HFF-Myc (cell line): ENCODE measurements around the gene WDR73.

Source experiments
- DNase-seq: peaks from one replicate; pipeline ENCODE4 v3.0.0-alpha.2; 2011; ENCODE audit warnings: low read depth; ENCODE audit errors: extremely low read depth
- H3K4me3 ChIP-seq: replicated peaks from 2 replicates; pipeline ENCODE4 v1.5.1; 2011; ENCODE audit warnings: low read depth, mild to moderate bottlenecking, control low read depth, low read length
- CTCF ChIP-seq: IDR thresholded peaks from 2 replicates; pipeline ENCODE4 v1.5.1; 2012; ENCODE audit warnings: mild to moderate bottlenecking, low read depth, low read length, control low read depth; ENCODE audit errors: missing control alignments

WDR73 gene

DNA sequence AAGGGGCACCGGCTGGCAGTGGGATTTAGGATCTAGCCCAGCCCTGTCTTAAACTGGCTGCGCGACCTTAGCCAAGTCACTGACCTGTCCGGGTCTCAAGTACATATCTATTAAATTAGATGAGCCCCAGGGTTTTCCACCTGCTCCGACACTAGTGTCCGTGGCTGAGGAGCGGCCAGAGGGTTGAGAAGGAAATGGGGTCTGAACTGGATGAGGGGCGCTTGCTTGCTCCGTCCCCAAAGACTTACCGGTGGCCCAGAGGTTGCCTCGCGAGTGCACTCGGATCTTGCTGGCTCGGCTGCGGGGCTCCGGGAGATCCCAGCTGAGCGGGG lies 3.6 kb upstream of the WDR73 start:
- TF ChIP-seq CTCF, result no peak
- H3K4me3 ChIP-seq, result peak overlapping the region; percentile 51
- DNase-seq, result no peak

DNA sequence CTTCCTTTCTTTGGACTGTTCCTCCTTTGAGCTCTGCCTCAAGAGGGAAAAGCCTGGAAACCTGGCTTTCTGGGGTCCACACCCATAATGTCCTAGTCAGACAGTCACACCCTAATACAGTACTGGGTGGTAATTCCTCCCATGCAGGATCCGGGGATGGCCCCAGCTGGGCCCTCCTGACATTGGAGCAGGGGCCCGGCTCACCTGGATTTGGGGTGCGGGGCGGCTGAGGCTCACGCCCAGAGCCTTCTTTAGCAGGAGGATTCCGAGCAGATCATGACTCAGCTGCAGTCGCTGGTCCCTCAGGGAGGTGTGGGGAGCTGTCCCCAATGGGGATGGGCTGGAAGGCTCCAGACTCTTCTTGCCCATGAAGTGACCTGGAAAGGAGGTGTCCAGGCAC lies 2.9 kb upstream of the WDR73 start:
- TF ChIP-seq CTCF, result no peak

GRCh38 chr15:84654689-84655453 lies 788 bp upstream of the WDR73 start:
- TF ChIP-seq CTCF, result peak; percentile 70
- H3K4me3 ChIP-seq, result peak overlapping the region; percentile 68
- DNase-seq, result no peak

More for the DNA sequence above, 2.9 kb upstream of the WDR73 start:
- no peak for DNase-seq
- H3K4me3 ChIP-seq, result no peak overlapping the region

- no peak for DNase-seq
- H3K4me3 ChIP-seq, result peak overlapping the region; percentile 68
- TF ChIP-seq CTCF, result no peak
Observed at GRCh38 chr15:84653584-84653909, 536 bp downstream of the WDR73 start.

GRCh38 chr15:84649706-84650105 lies 4.4 kb downstream of the WDR73 start:
- no peak for TF ChIP-seq CTCF
- DNase-seq, result no peak
- no peak overlapping the region for H3K4me3 ChIP-seq

- H3K4me3 ChIP-seq, result no peak overlapping the region
- no peak for TF ChIP-seq CTCF
- no peak for DNase-seq
Observed at GRCh38 chr15:84648539-84648938, 5.5 kb downstream of the WDR73 start.

GRCh38 chr15:84647726-84648125 lies 6.4 kb downstream of the WDR73 start:
- no peak for DNase-seq
- TF ChIP-seq CTCF, result no peak
- no peak overlapping the region for H3K4me3 ChIP-seq
